Posterior cingulate gyrus (tissue), 11 donors: ENCODE data around the gene CDK11B.

Experiments used
- DNase-seq, 10 donors: peaks; one replicate each; pipeline versions ENCODE4 v3.0.0 to v3.0.0-alpha.2; 2020 to 2021; ENCODE audit warnings: mixed read lengths in 3 of 10
- intact Hi-C: fragments of 100-400 bp; cut with DNase I; formaldehyde crosslinking; loops from one replicate; pipeline ENCODE4 v1.15.1; 2023

CDK11B gene

DNA sequence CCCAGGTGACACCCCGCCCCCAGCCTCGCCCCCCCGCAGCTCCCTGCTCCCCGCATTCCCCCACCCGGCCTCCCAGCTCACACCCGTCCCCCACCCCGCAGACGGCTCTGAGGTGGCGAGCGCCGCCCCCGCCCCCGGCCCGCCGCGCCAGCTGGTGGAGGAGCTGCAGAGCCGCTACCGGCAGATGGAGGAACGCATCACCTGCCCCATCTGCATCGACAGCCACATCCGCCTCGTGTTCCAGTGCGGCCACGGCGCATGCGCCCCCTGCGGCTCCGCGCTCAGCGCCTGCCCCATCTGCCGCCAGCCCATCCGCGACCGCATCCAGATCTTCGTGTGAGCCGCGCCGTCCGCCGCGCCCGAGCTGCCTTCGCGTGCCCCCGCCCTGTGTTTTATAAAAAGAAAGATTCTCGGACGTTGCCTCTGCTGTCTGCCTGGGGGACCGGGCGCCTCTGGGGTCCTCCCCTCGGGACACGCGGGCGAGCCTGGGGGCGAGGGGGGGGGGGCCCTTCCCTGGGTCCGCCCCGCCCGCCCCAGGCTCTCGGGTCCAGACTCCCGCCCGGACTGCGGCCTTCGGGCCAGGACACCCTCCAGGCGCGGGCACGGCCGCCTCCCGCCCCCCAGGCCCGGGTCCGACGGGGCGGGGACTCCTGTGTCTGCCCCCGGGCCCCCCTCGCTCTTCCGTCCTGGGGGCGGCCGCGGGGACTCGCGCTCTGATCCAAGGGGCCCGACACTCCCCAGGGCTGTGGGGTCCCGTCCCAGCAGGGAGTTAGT is 28.4 kb downstream of the CDK11B start:
- intact Hi-C loops, result no loop called here
- DNase-seq, result peak in 9 of 10 donors; percentile 34 to 96 (median 68)

GRCh38 chr1:1629430-1630190 is 29.2 kb downstream of the CDK11B start:
- DNase-seq, result peak in 4 of 10 donors; percentile 24 to 76 (median 62)
- intact Hi-C loops, result no loop called here

DNA sequence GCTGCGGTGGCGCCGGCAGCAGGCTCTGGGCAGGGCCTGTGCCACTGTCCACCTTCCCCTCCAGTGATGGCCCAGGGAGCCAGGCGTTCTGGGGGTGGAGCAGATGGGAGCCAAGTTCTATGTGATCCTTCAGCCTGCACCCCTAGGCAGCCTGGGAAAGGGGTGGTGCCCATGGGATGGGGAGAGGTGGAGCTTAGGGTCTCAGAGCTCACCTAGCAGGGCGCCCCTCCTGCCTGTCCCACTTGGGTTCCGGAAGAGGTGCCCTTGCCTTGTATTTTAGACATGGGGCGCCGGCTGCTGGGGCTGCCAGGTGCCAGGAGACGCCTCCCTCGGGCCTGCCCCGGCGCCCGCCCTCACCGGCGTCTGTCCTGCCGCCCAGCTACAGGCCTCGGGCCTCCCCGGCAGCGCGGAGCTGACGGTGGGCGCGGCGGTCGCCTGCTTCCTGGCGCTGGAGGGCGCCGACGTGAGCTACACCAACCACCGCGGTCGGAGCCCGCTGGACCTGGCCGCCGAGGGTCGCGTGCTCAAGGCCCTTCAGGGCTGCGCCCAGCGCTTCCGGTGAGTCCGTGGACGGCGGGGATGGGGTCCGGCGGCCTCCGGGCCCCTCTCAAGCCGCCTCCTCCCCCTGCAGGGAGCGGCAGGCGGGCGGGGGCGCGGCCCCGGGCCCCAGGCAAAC is 29.9 kb downstream of the CDK11B start:
- intact Hi-C loops, result no loop called here
- peak in 4 of 10 donors; percentile 21 to 84 (median 64) for DNase-seq

DNA sequence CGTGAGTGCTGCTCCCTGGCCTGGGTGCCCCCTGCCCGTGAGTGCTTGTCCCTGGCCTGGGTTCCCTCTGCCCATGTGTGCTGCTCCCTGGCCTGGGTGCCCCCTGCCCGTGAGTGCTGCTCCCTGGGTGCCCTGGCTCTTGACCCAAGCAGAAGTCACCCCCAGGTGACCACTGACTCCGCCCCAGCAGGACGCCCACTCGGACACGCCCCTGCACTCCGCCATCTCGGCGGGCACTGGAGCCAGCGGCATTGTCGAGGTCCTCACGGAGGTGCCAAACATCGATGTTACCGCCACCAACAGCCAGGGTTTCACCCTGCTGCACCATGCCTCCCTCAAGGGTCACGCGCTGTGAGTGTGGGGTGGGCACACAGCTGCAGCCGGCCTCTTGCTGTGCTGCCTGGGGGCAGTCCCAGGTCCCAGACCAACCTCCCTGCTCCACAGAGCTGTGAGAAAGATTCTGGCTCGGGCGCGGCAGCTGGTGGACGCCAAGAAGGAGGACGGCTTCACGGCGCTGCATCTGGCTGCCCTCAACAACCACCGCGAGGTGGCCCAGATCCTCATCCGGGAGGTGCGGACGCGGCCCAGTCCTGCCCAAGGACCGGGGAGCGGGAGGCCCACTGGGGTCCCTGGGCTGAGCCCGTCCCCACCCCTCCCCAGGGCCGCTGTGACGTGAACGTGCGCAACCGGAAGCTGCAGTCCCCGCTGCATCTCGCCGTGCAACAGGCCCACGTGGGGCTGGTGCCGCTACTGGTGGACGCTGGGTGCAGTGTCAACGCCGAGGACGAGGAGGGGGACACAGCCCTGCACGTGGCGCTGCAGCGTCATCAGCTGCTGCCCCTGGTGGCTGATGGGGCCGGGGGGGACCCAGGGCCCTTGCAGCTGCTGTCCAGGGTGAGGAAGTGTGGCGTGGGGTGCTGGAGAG is 30.7 kb downstream of the CDK11B start:
- peak in 4 of 10 donors; percentile 25 to 80 (median 74) for DNase-seq
- intact Hi-C loops, result no loop called here

GRCh38 chr1:1627261-1627828 is 31.5 kb downstream of the CDK11B start:
- peak in 2 of 10 donors; percentile 60 to 84 for DNase-seq
- intact Hi-C loops, result no loop called here

- intact Hi-C loops, result no loop called here
- DNase-seq, result peak in 3 of 10 donors; percentile 61 to 83 (median 62)
These were observed 32.3 kb downstream of the CDK11B start for GRCh38 chr1:1626207-1627141.

DNA sequence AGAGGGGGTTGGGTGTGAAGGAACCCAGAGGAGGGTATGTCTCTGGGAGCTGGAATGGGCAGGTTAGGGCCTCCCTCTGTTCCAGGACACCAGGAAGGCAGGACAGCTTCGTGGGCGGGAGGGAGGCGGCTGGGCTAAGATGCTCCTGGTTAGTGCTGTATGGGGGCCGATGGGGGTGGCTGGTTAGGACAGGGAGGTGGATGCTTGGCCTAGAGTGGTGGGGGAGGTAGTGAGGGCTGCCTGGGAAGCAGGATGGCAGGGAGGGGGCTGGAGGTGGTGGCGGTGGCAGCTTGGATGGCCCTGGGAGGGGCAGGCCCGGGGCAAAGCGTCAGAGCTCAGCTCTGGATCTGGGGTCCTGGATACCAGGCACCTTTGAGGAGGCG is 33.0 kb downstream of the CDK11B start:
- peak in 1 of 10 donors; percentile 54 for DNase-seq
- intact Hi-C loops, result no loop called here

DNA sequence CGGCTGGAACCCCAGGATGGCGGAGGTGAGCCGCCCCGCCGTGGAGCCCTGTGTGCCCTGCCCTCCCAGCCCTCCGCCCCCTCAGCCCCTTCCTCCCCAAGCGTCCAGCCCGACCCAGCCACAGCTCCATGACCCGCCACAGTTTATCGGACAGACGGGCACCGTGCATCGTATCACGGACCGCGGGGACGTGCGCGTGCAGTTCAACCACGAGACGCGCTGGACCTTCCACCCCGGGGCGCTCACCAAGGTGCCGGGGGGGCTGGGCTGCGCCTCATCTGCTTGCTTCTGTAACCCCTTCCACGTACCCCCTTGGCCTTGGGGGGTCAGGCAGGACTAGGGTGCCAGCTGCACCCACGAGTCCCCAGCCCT is 33.4 kb downstream of the CDK11B start:
- peak in 2 of 10 donors; percentile 74 to 80 for DNase-seq
- intact Hi-C loops, result no loop called here

- intact Hi-C loops, result no loop called here
- DNase-seq, result peak in 3 of 10 donors; percentile 56 to 83 (median 66)
These were observed 34.1 kb downstream of the CDK11B start for GRCh38 chr1:1624443-1625403.

GRCh38 chr1:1623631-1624442 is 35.0 kb downstream of the CDK11B start:
- intact Hi-C loops, result no loop called here
- DNase-seq, result peak in 2 of 10 donors; percentile 74 to 76

- peak in 2 of 10 donors; percentile 65 to 88 for DNase-seq
These were observed 35.6 kb downstream of the CDK11B start for GRCh38 chr1:1623181-1623630.

DNA sequence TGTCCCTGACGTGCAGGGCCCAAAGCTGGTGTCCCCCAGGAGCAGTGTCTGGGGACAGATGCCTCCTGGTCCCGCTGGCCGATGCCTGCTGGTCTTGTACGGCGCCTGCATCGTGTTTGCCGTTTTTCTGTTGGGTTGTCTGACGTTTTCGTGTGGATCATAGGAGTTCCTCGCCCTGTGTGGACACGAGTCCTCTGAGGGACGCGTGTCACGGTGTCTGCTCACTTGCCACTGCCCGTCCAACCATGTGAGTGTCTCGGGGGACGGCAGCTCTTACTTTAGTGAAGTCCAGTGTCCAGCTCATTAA is 36.1 kb downstream of the CDK11B start:
- intact Hi-C loops, result no loop called here
- peak in 2 of 10 donors; percentile 43 to 61 for DNase-seq

More at GRCh38 chr1:1623181-1623630, 35.6 kb downstream of the CDK11B start:
- intact Hi-C loops, result no loop called here

DNA sequence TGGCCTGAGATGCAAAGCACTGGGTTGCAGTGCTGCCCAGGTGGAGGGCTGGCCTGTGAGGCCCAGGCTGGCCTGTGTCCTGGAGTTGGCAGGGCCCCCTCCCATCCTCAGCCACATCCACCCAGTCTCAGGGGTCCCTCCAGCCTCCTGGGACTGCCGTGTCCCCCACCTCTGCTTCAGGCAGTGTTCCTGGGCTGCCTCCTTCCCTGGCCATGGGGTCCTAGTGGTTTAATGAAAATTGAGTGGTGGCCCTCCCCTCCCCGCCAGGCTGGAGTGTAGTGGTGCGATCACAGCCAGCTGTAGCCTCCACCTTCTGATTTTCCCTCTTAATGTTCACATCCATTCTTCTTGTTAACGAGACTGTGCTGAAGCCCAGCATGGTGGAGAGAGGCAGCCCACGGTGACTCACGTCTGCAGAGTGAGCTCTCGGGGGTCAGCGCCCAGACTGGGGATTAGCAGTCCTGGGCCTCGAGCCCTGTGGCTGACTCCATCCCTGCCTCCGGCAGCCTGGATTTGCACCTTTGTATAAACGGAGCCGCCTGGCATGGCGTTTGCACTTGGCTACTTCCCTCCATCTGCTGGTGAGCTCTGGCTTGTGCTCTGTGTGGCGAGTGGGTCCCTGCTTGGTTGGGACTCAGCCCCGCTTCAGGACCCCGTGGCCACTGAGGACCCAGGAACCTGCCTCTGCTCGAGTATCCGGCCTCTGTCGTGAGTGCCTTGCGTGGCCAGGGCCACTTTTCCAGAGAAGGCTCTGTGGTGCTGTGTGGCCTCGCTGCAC is 36.6 kb downstream of the CDK11B start:
- DNase-seq, result peak in 1 of 10 donors; percentile 51

GRCh38 chr1:1621173-1622009 is 37.4 kb downstream of the CDK11B start:
- intact Hi-C loops, result no loop called here
- DNase-seq, result peak in 1 of 10 donors; percentile 62

More for the DNA sequence above, 36.6 kb downstream of the CDK11B start:
- intact Hi-C loops, result no loop called here
